NCI-H2196 treated with DMSO at 0.1 percent for 48 hours (cell line): ENCODE results near the gene ACTMAP.
A peak's percentile ranks its signal among the peaks of the same experiment; 100 is the strongest.

Source experiments
- DNase-seq: peaks from one replicate; lab custom pipeline; 2025; ENCODE audit not compliant: unreplicated experiment; lab: John Stamatoyannopoulos, UW

ACTMAP gene

DNA sequence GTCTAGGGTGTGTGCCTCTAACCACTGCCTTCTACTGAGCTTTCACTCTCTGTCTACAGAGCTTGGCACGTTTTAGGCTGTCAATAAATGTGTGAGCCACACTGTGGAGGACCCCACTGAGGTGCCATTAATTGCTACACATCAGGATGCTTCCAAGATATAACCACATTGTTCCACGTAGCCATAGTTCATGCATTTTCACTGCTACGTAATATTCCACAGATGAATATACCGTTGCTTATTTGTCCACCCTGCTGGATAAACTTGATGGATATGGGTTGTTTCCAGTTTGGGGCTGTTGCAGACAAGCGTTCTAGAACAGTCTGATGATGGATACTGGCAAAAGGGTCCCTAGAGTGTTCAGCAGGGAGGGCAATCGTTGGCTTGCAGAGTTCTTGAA, 48.5 kb downstream of the ACTMAP start:
- DNase-seq, result no peak

DNA sequence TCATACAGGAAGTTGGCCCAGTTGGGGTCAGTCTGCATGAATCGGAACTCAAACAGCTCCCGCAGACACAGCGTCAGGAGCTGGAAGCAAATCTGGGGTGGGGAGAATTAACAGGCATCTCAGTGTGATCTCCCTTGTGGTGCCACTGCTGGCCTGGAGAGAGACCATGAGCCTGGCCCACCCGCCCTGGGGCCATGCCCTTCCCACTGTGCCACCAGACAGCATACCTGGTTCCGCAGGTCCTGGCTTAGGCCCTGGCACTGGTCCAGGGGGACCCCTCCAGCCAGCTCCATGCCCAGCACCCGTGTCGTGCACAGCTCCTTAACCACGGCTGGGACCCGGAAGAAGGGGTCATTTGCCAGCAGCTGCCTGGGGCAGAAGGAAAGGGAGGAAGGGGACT, 50.2 kb downstream of the ACTMAP start:
- no peak for DNase-seq

DNA sequence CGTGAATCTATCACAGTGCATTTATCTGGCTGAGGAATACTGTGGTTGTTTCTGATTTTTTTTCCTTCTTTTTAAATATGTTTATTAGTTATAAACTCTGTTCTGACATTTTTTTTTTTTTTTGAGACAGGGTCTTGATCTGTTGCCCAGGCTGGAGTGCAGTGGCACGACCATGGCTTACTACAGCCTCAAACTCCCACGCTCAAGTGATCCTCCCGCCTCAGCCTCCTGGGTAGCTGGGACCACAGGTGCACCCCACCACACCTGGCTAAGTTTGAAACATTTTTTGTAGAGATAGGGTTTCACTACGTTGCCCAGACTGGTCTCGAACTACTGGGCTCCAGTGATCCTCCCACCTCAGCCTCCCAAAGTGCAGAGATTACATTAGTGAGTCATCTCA, 53.3 kb downstream of the ACTMAP start:
- DNase-seq, result no peak

DNA sequence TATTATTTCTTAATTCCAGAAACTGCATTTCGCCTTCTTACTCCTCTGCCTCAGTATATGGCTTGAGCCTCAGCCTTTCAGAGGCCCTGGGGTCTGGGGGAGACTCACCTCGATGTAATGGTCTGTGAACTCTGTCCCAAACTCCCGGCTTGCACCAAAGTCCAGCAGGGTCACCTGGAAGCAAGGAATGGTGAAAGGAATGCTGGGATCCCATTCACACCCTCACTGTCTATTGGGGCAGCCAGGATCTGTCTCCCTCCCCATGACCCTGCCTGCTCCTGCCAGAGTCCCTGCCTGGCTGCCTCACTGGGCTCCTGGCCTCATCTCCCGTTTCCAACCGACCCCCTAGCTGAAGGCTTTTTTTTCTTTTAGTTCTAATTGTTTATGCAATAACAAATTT, 54.4 kb downstream of the ACTMAP start:
- no peak for DNase-seq

DNA sequence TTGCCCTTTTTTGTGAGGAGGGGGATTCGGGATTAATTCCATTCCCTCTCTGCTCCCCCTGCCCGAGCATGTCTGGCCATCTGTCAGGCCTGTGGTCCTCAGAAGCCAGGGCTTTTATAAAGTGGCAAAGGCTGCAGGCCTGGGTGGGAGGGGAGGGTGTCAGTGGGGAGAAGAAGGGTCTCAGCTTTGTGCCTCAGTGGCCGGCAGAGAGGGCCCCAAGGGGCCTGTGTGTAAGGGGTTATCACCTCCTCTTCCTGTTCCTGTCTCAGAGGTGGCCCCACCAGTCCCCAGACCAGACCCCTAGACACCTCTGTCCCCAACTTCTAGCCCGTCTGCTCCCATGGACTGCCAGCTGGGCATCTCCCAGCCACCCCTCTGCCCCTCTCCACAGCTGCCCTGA, 56.4 kb downstream of the ACTMAP start:
- no peak for DNase-seq

DNA sequence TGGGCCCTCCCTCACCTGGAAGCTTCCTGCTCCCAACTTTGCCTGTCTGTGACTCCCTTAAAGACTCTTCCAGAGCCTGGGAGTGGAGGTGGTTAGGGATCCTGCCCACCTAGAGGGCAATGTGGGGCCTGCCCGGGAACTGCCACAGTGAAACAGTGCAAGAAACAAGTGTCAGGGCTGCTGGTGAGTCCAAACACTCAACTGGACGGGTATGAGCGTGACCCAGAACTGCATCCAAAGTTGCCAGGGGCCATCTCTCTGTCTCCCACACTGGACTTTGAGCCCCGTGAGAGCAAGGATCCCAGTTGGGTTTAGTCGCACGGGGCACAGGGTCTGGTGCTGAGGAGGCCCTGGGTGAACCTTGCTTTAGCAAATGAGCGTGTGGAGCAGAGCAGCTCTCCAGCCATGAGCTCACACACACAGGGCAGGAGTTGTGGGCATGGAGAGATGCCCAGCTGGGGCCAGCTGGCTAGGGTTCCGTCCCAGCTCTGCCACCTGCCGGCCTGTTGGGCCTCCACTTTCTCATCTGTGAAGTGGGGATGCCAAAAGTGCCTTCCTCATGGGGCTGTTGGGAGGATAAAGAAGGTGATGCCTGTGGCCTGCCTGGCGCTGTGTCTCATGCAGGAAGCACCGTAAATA, 57.0 kb downstream of the ACTMAP start:
- no peak for DNase-seq

DNA sequence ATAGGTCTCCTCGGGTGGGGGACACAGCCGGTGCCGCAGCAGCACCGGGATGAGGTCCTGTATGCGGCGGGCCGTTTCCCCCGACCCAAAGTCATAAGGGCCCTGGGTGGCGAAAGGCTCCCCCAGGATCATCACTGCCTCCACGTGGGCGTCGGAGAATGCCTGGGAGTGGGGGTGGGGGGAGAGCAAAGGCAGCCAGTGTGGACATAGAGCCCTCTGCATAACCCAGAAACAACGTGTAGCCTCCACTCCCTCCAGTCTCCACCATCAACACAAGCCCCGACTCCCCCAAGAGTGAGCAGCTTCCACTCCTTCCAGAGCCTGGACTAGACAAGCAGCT, 58.1 kb downstream of the ACTMAP start:
- DNase-seq, result no peak

DNA sequence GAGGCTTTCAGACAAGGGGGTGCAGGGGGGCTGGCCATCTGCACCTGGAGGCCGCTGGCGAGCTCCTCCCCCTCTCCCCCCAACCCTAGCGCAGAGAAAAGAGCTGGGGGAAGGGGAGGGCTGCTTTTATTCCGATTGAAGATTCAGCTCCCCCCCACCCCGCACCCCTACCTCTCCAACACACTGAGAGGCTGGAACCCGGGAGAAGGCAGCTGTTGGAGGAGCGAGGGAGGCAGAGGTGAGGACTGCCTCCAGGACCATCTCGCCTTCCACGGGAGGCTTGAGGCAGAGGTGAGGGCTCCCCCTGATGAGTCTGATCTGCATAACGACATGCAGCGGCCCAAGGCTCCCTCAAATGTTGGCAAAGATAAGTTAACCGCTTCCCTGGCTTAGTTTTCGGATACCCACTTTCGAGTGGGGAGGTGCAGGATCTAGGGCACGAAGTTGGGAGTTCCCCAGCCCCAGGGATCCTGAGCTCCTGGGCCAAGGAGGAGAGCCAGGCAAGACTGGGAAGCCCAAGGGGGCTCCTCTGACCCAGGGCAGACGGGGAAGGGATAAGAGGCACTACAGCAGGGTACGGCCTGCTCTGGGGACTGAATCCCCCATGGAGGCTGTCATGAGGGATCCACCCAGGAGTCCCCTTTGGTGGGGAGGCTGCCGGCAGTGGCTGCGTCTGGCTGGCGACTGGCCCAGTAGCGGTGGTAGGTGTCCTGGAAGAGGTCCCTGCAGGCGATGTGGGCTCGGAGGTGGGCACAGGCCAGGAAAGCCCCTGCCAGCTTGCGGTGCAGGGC, 58.7 kb downstream of the ACTMAP start:
- peak; percentile 67 for DNase-seq
